Epidermal melanocyte (primary cell): ENCODE data around the gene PTPN1.
"Not testable (repeated sequence)": the region's sequence is repeated elsewhere in the genome, so short reads cannot be mapped to it uniquely, and the experiment has no call there.

Experiments used
- DNase-seq: peaks from one replicate; pipeline ENCODE4 v3.0.0; 2011; ENCODE audit warnings: low spot score; ENCODE audit not compliant: insufficient read length

The PTPN1 gene

GRCh38 chr20:50509923-50510705 lies at the start of gene PTPN1:
PTPN1 (plus strand) TSS chr20:50510383; CDS start chr20:50510528, 145 bp downstream.
- DNase-seq, result peak; percentile 89

GRCh38 chr20:50460608-50461267 lies 49.4 kb upstream of the PTPN1 start:
- peak; percentile 89 for DNase-seq

GRCh38 chr20:50462093-50462690 lies 48.0 kb upstream of the PTPN1 start:
- no peak for DNase-seq

- peak; percentile 45 for DNase-seq
Observed at GRCh38 chr20:50464026-50464724, 46.0 kb upstream of the PTPN1 start.

GRCh38 chr20:50464725-50465650 lies 45.2 kb upstream of the PTPN1 start:
- DNase-seq, result no peak

GRCh38 chr20:50467174-50467573 lies 43.0 kb upstream of the PTPN1 start:
- DNase-seq, result no peak

- DNase-seq, result no peak
Observed at GRCh38 chr20:50467718-50468356, 42.3 kb upstream of the PTPN1 start.

- DNase-seq, result no peak
Observed at GRCh38 chr20:50468378-50468798, 41.8 kb upstream of the PTPN1 start.

GRCh38 chr20:50469176-50469723 lies 40.9 kb upstream of the PTPN1 start:
- no peak for DNase-seq

GRCh38 chr20:50469796-50470195 lies 40.4 kb upstream of the PTPN1 start:
- no peak for DNase-seq

GRCh38 chr20:50470264-50470858 lies 39.8 kb upstream of the PTPN1 start:
- DNase-seq, result no peak

GRCh38 chr20:50471231-50471630 lies 39.0 kb upstream of the PTPN1 start:
- DNase-seq, result no peak

- no peak for DNase-seq
Observed at GRCh38 chr20:50472693-50473664, 37.2 kb upstream of the PTPN1 start.

- DNase-seq, result not testable (repeated sequence)
Observed at GRCh38 chr20:50474356-50474755, 35.8 kb upstream of the PTPN1 start.

GRCh38 chr20:50475681-50476292 lies 34.4 kb upstream of the PTPN1 start:
- DNase-seq, result no peak

GRCh38 chr20:50477239-50477872 lies 32.8 kb upstream of the PTPN1 start:
- no peak for DNase-seq
